Brain pericyte (primary cell): ENCODE results near the gene GCGR.

Experiments
- DNase-seq: peaks from one replicate; pipeline ENCODE4 v3.0.0-alpha.2; 2012; ENCODE audit warnings: low read depth, low spot score

Gene GCGR

DNA sequence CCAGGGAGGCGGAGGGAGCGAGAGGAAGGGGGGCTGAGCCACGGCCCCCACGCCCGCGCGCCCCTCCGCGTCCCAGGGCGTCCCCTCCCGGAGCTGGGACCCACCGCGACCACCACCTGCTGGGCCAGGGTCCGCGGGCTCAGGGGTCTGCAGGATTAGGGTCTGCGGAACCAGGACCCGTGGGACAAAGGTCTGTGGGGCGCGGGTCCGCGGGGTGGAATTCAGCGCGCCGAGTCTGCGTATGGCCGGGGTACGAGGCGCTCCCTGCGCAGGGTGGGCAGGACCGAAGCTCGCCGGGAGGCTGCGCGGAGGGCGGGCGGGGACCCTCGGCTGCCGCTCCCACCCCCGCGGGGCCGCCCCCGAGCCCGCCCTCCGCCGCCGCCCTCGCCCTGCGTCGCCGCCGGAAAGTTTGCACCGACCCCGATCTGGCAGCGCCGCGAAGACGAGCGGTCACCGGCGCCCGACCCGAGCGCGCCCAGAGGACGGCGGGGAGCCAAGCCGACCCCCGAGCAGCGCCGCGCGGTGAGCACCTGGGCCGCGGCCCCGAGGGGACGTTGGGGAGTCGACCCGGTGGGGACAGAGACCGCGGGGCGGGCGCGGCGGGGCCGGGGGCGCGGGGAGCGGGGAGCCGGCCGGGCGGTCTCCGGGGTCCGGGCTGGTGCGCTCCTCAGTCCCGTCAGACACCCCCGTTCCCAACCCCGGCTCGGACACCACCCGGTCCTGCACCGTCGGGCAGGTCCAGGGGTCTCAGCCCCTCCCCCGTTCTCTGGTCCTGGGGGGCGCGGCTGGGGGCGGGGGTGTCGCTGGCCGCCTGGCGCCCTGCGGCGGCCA, at the start of gene GCGR:
TSS of gene GCGR (plus strand) at position 423 of the 831 bp plus-strand sequence. CDS start 4,869 bp downstream, outside the sequence.
- DNase-seq, result no peak

DNA sequence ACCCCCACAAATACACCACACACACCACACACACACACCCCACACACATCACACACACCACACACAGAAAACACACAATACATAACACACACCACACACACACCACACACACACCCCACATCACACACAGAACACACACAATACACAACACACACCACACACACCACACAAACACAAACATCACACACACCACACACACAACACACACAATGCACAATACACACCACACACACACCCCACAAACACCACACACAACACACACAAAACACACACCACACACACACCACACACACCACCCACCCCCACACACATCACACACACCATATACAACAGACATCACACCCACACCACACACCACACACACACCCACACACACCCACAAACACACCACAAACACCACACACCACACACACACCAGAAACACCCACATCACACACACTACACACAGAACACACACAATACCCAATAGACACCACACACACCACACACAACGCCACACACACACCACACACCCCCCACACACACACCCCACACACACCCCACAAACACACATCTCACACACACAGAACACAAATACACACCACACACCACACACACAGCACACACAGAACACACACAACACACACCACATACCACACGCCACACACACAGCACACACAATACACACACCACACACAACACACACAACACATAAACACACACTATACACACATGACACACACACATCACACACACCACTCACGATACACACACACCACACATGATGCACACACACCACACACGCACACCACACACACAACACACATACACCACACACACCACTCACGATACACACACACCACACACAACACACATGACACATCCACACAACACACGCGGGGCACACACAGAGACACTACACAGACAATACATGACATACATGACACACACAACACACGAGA, 11.0 kb upstream of the GCGR start:
- no peak for DNase-seq

DNA sequence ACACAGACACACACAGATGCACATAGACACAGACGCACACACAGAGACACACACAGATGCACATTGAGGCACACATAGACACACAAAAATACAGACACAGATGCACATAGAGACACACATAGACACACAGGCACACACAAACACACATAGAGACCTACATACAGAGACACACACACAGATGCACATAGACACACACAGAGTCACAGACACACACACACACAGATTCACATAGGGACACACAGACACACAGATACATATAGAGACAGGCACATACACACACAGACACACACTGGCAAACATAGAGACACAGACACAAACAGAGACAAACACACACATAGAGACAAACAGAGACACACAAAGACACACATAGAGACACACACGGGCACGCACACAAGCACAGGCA, 9.9 kb upstream of the GCGR start:
- DNase-seq, result no peak

DNA sequence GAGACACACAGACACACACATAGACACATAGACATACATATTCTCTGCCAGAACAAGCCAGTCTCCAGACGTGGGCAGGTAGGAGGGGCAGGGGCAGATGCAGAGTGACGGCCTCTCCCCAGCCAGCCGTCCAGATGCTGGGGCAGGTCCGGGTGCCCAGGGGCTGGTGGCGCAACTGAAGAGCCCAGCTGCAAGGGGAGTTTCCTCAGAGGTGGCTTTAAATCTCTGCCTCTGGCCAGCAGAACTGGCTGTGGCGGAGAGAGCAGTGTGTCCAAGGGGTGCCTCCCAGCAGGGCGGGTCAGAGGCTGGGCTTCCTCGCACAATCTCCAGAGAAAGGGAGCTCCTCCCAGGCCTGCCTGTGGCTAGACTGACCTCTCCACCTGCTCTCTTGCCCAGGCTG, 9.4 kb upstream of the GCGR start:
- DNase-seq, result no peak

DNA sequence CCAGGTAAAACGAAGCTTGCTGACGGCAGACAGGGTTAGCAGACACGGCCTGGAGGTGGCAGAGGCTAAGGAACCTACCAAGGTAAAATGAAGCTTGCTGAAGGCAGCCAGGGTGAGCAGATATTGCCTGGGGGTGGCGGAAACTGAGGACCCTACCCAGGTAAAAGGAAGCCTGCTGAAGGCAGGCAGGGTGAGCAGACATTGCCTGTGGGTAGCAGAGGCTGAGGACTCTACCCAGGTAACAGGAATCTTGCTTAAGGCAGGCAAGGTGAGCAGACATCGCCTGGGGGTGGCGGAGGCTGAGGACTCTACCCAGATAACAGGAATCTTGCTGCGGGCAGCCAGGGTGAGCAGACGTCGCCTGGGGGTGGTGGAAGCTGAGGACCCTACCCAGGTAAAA, 2.6 kb upstream of the GCGR start:
- no peak for DNase-seq

DNA sequence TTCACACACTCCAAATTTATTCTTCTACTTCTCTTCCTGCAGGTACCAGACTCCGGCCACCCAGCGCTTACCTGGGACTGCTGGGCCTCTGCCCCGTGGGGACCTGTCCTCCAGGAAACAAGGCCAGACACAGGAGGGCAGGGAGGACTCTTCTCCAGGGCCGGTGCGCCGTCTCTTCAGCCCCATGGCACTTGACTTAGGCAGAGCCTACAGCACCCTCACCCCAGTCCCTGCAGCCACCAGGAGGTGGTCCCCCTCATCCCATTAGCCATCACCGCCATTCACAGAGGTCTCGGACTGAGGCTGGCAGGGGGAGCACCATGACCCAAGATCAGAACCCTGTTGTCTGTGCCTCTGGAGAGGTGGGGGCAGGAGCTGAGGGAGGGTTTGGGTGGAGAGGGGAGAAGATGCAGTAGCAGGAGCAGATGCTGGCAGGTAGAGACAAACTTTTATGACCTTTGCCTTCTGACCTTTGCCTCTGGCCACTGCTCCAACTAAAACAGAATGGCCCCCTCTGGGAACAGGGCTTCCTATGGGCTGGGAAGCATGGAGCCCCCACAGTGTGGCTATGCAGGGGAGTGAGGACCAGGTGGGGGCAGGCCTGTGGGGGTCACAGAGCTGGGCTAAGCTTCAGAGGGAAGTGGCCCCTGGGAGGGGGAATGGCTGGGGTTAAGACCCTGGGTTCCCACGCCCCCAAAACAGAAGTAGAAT, 1.7 kb upstream of the GCGR start:
- no peak for DNase-seq

DNA sequence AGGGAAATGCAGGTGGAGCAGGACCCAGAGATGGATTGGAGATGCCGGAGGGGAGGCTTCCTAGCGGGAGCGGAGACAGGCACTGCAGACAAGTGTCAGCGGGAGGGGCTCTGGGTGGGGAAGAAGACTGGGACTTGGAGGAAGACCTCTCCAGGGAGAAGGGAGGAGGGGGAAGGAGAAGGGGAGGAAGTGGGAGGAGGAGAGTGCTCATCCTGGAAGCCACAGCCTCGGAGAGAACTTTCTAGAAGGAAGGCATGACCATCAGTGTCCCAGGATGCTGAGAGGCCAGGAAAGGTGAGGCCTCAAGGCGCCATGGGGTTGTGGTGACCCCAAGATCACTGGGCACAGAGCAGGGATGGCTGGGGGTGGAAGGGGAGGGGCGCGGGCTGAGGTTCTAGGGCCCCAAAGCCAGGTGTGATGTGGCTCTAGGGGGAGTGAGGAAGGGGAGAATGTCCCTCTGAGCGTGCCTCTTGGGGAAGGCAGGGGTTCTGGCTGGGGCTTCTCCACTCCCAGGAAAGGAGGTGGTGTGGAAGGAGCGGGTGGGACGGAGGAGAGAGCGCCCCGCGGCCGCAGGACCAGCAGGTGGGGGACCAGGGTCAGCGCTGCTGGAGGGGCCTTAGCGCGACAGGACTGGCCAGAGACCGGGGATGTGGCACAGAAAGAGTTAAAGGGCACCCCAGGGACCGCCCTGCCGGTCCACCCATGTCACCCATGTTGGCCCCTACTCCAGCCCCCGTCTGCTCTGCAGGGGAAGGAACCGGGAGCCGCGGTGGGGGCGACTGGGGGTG, 900 bp upstream of the GCGR start:
- no peak for DNase-seq

DNA sequence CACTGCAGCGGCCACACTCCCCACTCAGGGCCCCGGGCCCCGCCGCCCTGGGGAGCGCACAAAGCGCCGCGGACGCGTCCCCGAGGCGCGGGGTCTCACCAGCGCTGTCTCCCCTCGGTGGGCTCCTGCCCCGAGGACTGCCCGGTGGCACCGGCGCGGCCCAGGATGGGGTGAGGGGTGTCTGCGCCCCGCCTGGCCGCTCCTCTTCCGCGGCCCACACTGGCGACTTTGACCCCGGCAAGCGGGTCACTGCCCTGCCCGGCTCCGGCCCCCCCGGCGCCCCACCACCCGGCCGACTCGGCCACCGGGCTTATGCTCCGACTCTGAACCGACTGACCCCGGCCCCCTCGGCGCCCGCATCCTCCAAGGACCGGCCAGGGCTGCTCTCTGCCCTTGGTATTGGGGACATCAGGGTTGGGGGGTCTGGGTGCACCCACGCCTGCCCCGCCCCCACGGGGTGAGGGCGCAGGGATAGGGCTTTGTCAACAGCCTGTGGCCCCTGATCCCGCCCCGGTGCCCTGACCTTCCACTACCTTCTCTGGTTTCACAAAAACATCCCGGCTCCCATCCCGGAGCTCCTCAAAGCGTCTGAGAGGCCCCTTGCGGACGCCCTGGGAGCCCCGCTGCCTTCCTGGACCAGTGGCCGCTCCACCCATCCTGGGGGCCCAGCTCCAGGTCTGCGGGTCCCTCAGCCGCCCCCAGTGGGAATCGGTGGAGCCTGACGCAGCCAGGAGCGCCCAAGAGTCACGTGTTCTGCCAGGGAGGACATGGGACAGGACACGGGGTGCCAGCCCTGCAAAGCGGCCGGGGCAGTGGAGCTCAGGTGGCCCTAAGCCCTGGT, 829 bp downstream of the GCGR start:
- DNase-seq, result no peak

DNA sequence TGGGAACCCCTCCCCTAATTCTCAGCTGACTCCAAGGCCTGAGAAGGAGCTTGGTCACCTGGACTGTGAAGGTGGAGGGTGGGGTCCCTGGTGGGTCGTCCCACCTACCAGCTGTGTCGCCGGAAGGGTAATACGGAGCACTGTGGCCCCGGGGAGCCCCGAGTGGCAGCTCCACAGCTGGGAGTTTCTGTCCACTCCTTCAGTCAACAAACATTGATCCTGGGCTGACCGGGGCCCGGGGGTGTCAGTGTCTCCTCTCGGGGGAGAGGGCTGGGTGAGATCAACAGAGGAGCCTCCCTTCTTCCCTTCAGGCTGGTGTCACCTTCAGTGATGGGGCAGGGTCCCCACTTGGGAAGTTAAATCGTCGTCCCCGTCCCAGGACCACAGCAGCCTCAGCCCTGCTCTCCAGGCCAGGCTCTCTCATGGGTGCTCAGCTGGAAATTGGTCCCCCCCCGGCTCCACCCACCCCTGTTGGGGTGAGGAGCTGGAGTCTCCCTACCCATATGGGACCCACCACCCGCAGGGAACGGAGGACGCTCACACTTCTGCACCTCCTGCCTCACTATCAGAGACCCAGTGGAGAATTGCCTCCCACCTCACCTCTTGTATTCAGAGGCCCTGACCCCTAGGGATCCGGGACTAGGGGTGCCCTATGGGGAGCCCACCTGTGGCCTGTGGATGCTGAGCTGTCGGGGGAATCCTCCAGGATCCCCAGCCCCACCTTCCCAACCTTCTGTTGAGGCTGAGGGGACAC, 1.9 kb downstream of the GCGR start:
- no peak for DNase-seq

DNA sequence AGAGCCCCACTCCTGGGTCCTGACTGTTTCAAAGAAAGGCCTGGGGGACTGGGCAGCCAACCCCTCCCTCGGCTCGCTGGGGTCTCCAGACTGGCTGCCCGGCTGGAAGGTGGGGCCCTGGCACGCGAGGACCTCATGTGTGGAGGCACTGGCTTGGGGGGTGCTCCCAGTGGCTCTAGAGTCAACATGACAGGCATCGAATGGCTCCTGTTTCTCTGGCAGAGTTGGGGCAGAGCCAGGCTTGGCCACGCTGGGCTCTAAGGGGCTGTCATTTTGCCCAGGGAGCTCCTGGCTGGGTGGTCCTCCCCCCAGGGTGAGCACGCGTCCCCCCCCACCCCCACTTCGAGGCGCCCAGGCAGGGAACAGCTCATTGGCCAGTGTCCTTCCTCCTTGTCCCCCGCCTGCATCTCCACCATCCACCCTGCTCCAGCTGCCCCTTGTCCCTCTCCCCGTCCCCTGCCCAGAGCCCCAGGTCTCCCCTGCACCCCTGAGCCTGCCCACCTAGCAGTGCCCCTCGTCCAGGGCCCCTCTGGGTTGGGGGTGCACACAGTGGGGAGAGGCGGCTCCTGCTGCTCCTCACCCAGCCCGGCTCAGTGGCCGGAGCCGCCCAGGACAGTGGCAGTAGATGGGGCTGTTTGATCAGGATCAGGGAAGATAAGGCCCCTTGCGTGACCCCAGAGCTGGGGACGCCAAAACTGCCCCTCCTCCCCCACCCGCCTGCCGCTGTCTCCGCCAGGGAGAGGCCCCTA, 2.7 kb downstream of the GCGR start:
- DNase-seq, result no peak

DNA sequence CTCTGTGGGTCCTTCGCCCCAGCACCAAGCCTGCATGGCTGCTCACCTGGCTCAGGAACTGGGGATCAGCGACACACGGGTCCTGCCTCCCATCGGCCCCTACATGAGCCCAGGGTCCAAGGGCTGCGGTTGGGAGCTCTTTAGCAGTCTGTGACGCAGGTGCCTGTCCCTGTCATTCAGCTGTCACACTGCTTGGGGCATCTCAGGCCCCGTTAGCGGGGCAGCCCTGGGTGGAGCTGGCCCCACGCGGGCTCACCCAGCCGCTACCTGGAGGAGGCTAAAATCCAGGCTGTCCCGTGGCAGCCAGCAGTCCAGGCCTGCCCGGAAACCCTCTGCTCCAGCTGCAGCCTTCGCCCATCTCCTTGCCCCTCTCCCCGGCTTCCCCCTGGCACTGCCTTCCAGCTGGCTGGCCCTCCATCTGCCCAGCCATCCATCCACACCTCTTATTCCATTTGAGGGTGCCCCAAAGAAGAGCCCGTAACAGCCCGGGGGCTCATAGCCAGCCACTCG, 3.3 kb downstream of the GCGR start:
- DNase-seq, result no peak

DNA sequence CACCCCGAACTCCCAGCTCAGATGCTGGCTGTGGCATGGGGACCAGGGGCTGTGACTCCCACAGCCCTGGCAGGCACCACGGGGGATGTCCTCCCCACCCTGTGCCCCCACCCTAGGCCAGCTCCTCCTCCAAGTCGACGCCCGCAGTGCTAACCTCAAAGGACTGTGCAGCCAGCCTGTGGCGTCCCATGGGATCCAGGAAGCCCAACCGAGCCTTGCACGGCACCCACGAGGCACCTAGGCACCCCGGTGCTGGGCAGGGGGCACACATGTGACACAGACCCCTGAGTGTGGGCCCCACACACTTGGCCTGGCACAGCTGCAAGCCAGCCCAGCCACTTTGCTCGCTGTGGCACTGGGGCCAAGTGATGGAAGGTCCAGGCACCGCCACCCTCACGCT, 3.9 kb downstream of the GCGR start:
- DNase-seq, result no peak

DNA sequence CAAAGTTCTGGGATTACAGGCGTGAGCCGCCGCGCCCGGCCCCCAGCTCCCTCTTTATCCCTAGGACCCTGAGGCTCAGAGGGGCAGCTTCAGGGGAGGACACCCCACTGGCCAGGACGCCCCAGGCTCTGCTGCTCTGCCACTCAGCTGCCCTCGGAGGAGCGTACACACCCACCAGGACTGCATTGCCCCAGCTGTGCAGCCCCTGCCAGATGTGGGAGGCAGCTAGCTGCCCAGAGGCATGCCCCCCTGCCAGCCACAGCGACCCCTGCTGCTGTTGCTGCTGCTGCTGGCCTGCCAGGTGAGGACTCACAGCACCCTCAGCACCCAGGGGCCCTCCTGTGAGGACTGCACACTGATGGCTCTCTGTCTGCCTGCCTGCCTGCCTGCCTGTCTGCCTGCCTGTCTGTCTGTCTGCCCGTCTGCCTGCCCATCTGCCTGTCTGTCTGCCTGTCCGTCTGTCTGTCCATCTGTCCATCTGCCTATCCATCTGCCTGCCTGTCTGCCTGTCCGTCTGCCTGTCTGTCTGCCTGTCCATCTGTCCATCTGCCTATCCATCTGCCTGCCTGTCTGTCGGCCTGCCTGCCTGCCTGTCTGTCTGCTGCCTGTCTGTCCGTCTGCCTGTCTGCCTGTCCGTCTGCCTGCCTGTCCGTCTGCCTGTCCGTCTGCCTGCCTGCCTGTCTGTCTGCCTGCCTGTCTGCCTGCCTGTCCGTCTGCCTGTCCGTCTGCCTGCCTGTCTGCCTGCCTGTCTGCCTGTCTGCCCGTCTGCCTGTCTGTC, 5.0 kb downstream of the GCGR start:
- no peak for DNase-seq

DNA sequence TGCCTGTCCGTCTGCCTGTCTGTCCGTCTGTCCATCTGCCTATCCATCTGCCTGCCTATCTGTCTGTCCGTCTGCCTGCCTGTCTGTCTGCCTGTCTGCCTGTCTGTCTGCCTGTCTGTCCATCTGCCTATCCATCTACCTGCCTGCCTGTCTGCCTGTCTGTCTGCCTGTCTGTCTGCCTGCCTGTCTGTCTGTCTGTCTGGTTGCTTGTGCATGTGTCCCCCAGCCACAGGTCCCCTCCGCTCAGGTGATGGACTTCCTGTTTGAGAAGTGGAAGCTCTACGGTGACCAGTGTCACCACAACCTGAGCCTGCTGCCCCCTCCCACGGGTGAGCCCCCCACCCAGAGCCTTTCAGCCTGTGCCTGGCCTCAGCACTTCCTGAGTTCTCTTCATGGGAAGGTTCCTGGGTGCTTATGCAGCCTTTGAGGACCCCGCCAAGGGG, 5.6 kb downstream of the GCGR start:
- no peak for DNase-seq

DNA sequence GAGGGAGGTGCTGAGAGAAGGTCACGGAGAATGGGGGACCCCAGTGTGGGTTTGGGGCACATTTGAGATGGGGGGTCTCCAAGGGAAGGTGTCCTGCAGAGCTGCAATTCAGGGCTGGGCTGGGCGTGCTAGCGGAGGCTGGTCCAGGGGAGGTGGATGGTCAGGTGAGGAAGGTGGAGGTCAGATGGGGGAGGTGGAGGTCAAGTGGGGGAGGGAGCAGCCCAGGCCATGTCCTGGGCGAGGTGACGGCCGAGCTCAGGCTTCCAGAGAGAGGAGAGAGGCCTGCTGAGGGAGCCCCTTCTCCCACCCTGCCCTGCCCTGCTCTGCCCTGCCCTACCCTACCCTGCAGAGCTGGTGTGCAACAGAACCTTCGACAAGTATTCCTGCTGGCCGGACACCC, 6.5 kb downstream of the GCGR start:
- no peak for DNase-seq

DNA sequence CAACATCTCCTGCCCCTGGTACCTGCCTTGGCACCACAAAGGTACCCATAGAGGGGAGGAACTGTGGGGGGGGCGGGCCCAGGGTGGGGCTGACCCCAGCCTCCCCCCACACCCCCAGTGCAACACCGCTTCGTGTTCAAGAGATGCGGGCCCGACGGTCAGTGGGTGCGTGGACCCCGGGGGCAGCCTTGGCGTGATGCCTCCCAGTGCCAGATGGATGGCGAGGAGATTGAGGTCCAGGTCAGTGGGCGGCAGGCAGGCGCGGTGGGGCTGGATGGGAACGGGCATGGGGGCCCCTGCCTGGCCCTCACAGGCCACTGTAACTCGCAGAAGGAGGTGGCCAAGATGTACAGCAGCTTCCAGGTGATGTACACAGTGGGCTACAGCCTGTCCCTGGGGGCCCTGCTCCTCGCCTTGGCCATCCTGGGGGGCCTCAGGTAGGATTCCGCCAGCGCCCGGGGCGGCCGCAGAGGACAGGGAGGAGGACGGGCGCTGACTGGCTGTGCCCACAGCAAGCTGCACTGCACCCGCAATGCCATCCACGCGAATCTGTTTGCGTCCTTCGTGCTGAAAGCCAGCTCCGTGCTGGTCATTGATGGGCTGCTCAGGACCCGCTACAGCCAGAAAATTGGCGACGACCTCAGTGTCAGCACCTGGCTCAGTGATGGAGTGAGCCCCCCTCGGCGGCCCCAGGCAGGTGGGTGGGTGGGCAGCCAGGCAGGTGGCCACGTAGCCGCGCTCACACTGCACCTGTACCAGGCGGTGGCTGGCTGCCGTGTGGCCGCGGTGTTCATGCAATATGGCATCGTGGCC, 7.1 kb downstream of the GCGR start:
- DNase-seq, result no peak
